Measurements from ENCODE around the gene SMIM36. TPM values are rescaled to one million over a fixed set of nuclear protein-coding genes. Genes with fewer than 3 reads are reported as not detected.
"Not testable (repeated sequence)": the region's sequence is repeated elsewhere in the genome, so short reads cannot be mapped to it uniquely, and the experiment has no call there.

SMIM36 gene
- total RNA-seq, 1 donor from 2014 or later, result not detected

DNA sequence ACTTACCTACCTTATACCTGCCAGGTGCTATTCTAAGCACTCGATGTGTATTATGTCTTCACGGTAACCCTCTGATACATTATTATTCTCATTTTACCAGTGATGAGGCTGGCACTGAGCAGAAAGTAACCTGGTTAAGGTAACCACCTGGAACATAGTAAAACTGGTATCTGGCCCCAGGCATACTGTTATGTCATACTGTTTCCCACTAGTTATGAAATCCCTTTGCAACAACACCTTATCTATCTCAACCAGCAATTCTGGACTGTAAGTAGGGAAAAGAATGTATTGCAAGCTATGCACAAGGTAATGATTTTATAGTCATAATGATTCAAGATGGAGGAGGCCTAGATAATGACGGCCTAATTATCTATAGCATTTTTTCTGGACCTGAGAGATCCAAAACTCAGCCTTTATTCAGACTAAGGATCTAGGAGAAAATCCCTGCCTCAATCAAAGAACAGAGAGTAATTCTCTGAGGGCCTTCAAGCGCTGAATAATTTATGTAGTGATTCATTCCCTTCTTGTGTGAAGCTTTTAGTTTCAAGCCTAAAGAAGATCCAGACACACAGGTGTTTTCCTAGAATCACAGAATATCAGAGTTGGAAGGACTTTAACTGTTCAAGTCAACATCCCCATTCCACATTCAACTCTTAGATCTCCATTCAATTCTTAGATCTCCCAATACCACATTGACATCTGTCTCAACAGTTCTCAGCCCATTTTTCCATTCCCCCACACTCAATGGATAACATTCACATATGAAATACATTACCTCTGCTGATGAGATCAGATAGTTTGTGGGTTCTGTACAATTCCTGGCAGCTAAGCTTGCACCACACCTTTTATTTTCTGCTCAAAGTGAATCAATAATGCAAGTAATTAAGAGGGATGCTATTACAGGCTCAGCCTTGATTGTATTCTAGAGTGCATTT is 74.8 kb downstream of the SMIM36 start:
- no peak for DNase-seq (ENCODE audit: low read depth)

DNA sequence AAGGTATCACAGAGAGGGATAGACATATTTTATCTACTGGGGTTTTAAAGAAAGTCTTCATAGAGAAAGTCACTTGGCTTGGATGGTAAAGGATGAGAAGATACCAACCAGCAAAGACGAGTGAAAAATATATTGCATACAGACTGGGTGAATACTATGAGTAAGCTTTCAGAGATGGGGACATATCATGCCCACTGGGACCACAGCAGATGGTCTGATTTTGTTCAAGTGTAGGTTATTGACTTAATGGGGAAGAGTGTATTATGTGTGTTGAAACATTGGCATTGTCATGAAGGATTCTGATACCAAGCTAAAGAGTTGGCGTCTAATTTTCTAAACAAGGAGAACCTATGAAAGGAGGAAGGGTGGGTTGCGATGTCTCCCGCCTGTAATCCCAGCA is 75.8 kb downstream of the SMIM36 start:
- no peak for DNase-seq (ENCODE audit: low read depth)

DNA sequence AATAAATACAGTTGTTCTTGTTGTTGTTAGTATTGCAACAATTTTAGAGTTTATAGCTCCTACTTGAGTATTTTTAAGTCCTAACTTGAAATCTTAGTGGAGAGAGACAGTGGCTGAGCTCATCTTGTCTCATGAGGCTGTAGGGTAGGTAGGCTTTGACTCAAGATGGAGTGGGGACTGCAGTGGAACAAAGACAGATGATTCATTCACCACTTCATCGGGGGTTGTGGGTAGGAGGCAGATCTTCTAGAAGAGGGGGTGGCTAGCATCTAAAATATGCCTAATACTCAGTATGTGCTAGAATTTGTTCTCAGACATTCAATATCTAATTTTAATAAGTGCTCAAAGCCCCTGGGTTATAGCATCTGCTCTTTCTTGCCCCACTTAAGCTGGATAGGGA is 76.5 kb downstream of the SMIM36 start:
- no peak for DNase-seq (ENCODE audit: low read depth)

DNA sequence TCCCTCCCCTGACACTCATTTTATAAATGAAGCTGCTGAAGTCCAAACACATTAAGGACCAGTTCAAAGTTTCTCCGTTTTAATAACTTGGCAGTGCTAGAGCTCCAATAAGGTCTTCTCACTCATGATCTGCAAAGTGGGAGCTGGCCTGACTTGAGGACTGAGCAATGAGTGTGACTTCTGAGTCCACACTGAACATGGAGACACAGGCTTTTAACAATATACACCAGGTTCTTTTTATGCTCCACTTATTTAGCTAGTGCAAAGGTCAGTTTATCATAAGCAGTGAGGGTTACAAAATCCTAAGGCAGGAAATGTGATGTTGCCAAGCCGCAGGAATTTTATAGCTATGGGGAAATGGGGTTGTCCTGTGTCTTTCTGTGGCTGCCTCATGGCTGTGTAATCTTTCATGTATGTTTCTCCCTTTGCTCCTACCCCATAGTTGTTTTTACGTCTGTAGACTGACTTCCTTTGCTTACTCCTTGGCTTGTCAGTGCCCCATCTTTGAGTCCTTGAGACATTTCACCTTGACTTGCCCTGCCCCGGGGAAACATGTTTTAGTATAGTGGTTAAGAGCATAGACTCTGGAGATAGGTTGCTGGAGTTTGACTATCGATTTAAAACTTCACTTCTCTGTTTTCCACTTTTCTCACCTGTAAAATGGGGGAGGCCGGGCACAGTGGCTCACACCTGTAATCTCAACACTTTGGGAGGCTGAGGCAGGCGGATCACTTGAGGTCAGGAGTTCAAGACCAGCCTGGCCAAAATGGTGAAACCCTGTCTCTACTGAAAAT is 77.4 kb downstream of the SMIM36 start:
- DNase-seq (ENCODE audit: low read depth), result no peak

DNA sequence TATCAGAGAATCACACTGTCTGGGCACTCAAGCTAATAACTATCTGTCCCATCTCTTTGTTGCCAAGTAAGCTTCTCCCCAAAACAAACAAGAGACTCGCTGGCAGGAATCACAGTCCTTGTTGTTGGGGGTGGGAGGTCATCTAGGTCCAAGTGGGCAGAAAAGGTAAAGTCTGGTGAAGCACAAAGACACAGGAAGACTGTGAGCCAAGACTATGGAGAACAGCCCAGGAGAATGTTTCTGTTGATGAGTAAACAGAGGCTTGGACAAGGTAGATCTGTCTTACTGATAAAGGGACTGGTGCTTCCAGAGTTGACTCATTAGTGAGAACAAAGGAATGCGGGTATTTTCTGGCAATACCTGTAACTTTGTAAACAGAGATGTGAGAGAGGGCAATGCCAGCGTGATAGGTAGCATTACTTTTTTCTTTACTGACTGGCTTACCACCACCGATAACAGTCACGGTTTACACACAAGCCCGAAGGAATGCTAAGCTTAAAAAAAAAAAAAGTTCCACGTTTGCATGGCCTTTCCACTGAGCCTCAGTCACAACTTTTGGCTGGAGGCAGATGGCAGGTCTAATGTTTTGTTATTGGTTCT is 78.1 kb downstream of the SMIM36 start:
- DNase-seq (ENCODE audit: low read depth), result no peak

DNA sequence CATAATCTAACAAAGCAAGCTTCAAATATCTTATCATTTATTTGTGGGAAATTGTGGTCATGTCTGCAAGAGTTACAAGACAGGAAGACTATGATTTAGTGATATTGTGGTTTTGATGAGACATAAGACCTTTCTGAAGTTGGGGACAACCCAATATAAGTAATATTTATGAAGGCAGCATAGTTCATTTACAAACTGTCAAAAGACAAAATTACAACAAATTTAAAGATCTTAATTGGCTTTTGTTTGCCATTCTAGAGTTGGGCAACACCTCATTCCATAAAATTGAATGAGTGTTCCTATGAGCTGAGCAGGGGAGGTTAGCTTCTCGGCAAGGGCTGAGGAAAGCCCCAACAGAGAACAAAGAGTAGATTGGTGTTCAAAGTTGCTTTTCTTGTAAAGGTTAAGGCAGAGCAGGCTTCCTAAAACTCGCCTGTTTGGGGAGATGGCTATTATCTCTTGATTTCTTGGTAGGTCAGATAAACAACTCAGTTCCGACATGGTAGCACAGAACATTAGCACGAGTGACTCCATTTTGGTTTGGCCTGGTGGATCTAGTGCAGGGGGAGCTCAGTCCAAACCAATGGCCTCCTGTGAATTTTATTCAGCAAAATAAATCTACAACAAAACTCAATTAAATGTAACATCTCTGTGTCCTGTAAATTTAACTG is 78.8 kb downstream of the SMIM36 start:
- DNase-seq (ENCODE audit: low read depth), result no peak

DNA sequence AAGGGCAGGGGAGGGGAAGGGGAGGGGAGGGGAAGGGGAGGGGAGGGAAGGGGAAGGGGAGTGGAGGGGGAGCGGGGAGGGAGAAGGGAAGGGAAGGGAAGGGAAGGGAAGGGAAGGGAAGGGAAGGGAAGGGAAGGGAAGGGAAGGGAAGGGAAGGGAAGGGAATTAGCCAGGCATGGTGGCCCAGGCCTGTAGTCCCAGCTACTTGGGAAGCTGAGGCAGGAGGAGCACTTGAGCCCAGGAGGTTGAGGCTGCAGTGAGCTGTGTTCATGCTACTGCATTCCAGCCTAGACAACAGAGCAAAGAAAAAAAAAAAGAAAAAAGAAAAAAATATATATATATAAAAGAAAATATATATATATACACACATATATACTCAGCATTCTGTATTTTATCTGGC is 79.3 kb downstream of the SMIM36 start:
- DNase-seq (ENCODE audit: low read depth), result not testable (repeated sequence)

DNA sequence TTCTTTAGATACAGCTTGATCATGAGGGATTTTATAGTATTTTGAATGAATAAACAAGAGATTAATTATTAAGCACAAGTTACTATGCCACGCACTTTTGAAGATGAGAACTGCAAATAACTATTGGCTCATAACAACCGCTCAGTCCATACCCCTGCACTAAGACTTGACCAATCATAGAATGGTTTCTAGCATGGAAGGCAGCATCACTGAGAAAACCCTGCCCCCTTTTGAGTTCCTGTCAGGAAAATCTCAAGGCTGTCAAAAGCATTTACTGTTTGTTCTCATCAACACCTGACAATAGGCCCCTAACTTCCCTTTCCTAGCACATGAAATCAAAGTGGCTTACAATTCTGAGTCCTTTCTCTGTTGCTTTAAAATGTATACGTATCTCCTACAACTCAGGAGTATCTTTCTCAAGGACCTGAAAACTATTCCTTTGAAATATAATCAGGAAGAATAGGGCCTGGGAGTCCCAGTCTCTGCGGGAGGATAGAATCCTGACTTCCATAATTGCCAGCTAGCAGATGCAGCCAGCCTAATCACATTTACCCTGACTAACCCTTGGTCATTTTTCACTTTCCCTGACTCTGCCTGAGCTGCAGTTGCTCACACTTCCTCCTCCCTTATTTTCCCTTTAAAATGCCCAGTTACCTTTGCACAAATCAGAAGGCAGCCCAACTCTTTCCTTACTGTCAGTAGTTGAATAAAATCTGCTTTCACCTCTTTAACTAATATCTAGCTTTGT is 80.5 kb downstream of the SMIM36 start:
- no peak for DNase-seq (ENCODE audit: low read depth)

DNA sequence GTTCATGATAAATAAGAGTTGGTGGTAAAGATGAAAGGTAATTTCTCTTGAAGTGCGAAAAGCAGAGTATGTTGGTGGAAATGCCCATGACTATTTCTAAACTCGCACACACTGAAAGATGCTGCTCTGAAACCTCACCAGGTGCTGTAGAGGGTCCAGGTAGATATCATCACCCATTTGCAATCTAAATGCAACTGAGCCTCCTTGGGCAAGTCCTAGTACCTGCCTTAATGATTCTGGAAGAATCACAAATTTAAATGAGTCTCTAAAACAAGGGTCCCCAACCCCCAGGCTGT is 83.7 kb downstream of the SMIM36 start:
- DNase-seq (ENCODE audit: low read depth), result no peak

DNA sequence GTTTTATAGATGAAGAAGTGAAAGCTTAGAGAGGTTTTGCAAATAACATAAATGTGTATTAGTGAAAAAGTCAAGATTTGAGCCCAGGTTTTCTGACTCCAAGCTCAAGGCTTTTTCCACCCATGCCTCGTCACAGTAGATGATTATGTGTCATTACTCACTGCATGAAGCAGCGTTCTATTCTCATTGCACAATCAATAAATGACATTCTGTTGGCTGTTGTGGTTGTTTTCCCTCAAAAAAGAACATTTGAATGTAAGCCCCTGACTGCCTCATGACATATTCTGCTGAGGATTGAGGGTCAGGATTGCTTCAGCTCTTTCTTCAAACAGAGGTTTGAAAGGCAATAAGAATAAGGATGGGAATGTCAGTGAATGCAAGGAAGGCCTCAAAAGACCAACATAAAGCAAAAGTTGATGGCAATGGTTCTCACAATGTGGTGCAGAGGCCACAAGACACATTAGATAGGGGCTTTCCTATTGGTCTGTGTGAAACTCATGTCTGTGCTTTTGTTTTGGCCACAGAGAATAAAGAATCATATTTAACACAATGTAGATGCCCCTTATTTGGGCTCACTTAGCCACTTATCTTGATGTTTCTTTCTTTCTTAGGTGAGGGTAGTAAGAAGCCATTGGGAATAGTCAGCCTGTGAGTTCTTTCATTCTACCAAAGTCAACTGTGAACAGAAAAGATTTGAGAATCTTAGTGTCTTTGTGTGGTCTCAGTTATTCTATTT is 84.2 kb downstream of the SMIM36 start:
- DNase-seq (ENCODE audit: low read depth), result no peak

DNA sequence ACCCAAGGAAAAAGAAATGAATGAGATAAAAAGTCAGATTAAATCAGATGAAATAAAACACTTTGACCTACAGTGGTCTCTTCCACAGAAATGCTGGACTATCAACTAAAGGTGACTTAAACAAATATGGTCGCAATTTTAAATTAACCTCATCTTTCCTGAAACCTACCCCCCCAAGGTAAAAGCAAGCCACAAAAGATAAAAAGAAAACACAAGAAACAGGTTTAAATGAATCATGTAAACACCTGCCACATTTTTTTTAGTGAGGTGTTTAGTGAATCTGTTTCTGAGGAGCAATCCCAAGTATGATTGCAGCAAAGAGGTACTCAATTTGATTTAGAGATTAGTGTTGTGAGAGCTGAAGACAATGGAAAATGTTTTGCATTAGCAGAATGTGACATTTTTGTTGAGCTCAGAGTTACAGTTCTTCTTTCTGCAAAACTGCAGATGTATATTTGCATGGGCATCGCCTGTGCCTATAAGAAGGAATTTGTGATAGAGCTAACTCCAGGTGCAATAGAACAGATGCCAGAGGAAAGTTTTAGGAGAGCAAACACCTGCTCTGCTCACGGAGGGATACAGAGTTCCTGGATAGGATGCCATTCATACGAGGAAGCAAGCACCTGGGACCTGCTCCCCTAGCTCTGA is 86.2 kb downstream of the SMIM36 start:
- no peak for DNase-seq (ENCODE audit: low read depth)

DNA sequence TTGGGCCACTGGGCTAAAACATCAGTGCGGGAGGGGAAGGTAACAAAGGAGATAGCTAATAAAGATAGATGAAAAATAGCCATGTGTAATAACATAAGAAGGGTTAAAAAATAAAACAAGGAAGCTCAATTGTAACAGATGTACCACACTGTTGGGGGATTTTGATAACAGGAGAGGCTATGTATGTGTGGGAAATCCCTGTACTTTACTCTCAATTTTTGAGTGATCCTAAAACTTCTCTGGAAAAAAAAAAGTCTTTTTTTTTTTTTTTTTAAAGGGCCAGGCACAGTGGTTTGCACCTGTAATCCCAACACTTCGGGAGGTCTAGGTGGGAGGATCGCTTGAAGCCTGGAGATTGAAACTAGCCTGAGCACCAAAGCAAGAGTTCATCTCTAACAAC is 87.7 kb downstream of the SMIM36 start:
- DNase-seq (ENCODE audit: low read depth), result no peak

DNA sequence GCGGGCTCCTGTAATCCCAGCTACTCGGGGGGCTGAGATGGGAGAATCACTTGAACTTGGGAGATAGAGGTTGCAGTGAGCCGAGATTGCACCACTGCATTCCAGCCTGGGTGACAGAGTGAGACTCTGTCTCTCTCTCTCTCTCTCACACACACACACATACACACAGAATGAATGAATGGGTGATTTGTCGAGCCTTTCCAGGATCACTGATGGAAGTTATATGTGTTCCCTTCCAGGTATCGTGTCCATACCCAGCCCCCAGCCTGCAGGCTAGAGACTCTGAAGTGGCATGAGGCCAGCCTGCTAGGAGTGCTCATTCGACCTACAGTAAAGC is 88.5 kb downstream of the SMIM36 start:
- DNase-seq (ENCODE audit: low read depth), result not testable (repeated sequence)

DNA sequence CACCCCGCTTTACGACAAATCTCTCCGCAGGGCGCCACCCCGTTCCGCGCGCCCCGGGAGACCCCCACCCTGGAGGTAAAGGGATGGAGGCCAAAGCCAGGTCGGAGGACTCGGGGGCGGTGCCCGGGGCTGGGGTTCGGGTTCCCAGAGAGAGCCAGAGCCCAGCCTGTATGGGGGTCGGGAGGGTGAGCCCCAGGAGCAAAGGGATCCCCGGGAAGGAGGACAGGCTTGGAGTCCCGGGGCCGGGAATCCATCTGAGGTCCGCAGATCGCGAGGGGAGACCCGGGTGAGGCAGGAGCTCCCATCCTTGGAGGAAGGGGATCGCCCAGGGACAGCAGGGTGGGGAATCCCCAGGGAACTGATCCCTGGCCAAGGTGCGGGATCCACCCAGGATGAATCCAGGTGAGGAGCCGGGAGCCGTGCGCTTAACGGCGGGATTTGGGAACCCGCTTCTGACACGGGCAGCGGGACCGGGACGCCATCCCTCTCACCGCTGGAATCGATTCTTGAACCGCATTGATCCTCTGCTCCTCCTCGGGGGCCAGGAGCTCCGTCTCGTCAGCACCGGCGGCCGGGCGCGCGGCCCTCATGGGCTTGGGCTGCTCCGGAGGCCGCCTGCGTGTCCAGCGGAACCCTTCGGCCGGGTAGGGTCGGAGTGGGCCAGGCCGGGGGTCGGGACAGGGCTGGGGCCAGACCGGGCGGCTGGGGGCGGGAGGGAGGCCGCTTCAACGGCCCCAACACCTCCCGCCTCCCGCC is 89.9 kb downstream of the SMIM36 start, which contains the start of gene MMD:
TSS of gene MMD (minus strand) at position 657 of the 756 bp plus-strand sequence. CDS start at position 517, 140 bp downstream.
- peak; percentile 11 for DNase-seq (ENCODE audit: low read depth)

DNA sequence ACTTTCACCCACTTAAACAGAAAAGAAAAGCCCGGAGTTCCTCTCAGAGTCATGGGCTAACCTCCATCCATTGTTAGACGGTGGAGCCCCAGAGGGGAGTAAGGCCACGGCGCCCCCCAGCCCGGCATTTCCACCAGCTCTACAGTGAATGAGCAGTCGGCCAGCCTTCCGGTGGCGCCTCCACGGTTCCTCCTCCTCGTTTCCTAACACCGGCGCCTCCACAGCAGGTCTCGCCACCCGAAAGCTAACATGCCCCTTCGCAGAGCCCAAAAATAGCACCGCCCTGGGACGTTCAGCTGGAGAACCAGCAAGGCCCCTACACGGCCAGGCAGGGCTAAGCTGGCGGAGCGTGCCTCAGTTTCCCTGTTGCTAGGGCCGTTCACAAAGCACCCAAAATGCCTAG is 90.5 kb downstream of the SMIM36 start:
- peak; percentile 29 for DNase-seq (ENCODE audit: low read depth)

DNA sequence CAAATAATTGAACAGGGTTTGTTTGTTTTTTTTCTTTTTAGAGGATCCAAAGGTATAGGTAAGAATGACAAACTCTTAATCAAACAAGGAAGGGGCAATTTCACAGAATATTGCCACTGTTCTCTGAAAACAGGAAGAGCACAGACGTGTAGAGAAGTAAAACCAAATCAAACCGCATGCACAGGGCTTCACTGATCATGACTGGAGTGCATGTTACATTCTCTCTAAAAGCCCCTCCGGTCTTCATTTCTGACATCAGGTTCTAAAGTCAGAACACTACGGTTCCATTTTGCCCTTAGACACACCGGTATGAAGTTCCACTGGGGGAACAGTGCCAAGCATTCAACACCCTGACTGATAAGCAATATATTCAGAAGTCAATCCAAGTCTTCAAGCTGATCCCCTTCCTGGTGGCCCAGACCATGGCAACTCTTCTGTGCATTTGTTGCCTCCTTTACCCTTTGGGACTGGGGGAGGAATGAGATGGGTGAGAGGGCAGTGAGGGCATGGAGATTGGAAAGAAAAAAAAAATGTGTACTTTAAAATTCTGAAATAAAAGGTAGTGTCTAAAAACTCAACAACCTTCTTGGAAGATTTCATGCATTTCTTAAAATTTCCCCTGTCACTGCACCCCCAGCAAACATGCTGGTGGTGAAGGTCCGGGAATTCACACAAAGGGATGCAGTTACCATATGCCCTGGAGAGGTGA is 91.0 kb downstream of the SMIM36 start:
- DNase-seq (ENCODE audit: low read depth), result no peak

DNA sequence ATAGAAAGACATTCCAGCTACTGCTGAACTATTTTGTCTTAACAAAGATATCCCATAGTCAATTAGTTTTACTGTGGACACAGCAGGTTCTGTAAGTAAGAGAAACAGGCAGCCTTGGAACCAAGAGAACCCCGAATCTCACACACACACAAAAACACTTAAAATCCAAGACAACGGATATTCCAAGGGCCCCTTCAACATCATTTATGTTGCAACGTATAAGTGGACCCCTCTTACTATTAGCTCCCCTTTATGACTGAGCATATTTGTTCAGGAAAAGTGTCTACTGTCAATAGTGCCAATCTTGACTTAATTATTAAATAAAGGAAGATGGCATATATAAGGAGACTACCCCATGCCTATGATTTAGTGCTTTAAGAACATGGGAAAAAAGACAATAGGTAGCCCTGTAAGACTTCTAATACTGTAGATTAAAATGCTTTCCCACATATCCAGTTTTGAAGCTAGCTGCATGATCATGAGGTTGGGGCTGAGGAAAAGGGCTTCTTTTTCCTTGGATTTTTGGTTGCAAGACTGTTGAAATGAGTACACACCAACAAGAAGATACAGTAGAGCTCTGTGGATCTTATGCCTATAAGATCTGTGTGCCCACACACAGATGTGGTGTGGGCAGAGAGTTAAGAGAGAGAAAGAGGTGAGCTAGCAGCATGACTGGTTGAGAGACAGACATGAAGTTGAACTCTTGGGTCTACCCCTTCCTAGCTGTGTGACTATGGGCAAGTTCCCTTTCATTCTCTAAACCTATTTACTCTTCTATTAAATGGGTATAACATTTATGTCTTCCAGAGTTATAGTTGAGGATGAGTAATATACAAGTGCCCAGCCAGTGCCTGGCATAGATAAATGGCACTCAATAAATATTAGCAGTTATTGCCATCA is 92.6 kb downstream of the SMIM36 start:
- no peak for DNase-seq (ENCODE audit: low read depth)
